Naive thymus-derived CD8-positive, alpha-beta T cell (primary cell): Measurements from ENCODE around the gene CABLES1. TPM values are rescaled to one million over a fixed set of nuclear protein-coding genes. Genes with fewer than 3 reads are reported as not detected.

Experiments
- ATAC-seq, 2 donors: fragments of 150-1000 bp; cut with Tn5 transposase in 1 of 2; sonication (Bioruptor Pico), chemical (Tn5 transposase) in 1 of 2; 1 replicate in 1 of 2; 2 replicates in 1 of 2; pipeline ENCODE4 v1.10.0; 2021; ENCODE audit warnings: mild to moderate bottlenecking in 2 of 2, moderate library complexity in 2 of 2
- POLR2A ChIA-PET: fragments of 350-600 bp; sonication (Branson Sonifier 250); formaldehyde crosslinking; loops from one replicate; lab custom pipeline; 2021; ENCODE audit warnings: antibody characterized with exemption; lab: Charles Lee
- DNase-seq, 10 donors: peaks; one replicate each; pipeline versions ENCODE4 v3.0.0 to v3.0.0-alpha.2; 2020 to 2022
- H3K27ac Mint-ChIP-seq, 10 donors: one replicate each; pipeline ENCODE4 v1.8.0; 2020 to 2022; ENCODE audit warnings: mild to moderate bottlenecking in 10 of 10, mixed read lengths in 10 of 10, moderate library complexity in 4 of 10, inconsistent platforms in 1 of 10
- H3K27me3 Mint-ChIP-seq, 5 donors: one replicate each; pipeline ENCODE4 v1.8.0; 2021 to 2022; ENCODE audit warnings: mixed read lengths in 5 of 5
- H3K36me3 Mint-ChIP-seq, 3 donors: one replicate each; pipeline ENCODE4 v1.8.0; 2020 to 2022; ENCODE audit warnings: mixed read lengths in 3 of 3, mild to moderate bottlenecking in 2 of 3, inconsistent platforms in 1 of 3
- H3K4me1 Mint-ChIP-seq, 4 donors: one replicate each; pipeline ENCODE4 v1.8.0; 2021 to 2022; ENCODE audit warnings: mixed read lengths in 4 of 4
- H3K4me3 Mint-ChIP-seq, 10 donors: one replicate each; pipeline ENCODE4 v1.8.0; 2020 to 2022; ENCODE audit warnings: mild to moderate bottlenecking in 10 of 10, mixed read lengths in 10 of 10, moderate library complexity in 6 of 10, inconsistent platforms in 1 of 10
- H3K9me3 Mint-ChIP-seq, 9 donors: one replicate each; pipeline ENCODE4 v1.8.0; 2020 to 2022; ENCODE audit warnings: mixed read lengths in 9 of 9, mild to moderate bottlenecking in 3 of 9, inconsistent platforms in 1 of 9, moderate library complexity in 1 of 9
- polyA plus RNA-seq, 3 donors: library from polyadenylated mRNA; unstranded; fragments of 300-500 nt; fragmentation: Illumina TruSeq; gene quantifications; one replicate each; pipeline ENCODE4 v1.2.3, GENCODE V29; 2021
- total RNA-seq, 8 experiments: library from RNA in 2 of 8; stranded (reverse) in 2 of 8; gene quantifications; one replicate each; pipeline ENCODE4 v1.2.3 and lab custom pipeline; 2021 to 2026

The CABLES1 gene
- total and polyA plus RNA-seq, 5 experiments from 2014 or later, result 0.82 to 0.99 TPM; not detected in 3

DNA sequence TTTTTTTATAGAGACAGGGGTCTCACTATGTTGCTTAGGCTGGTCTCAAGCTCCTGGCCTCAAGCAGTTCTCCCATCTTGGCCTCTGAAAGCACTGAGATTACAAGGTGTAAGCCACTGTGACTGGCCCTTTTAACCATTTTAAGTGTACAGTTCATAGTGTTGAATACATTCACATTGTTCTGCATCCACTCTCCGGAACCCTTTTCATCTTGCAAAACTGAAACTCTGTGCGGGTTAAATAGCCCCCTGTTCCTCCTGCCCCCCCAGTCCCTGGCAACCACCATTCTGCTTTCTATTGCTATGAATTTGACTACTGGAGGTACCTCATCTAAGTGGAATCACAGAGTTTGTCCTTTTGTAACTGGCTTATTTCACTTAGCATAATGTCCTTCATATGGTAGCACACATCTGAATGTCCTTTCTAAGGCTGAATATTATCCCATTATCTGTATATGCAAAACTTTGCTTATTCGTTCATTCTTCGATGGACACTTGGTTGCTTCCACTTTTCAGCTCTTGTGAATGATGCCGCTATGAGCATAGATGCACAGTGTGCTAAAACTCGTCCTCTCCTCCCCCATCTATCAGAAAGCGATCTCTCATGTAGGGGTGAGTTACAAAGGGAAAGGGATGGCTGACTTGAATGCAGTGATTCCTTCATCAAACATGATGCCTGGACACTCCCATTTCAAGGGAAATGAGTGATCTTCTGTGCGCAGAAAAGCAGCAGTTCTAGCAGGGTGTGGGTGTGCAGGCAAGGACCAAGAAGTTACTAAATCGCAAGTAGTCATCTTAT is 30.2 kb downstream of the CABLES1 start:
- H3K27ac Mint-ChIP-seq, result no peak overlapping the region
- POLR2A ChIA-PET, result no interaction called here
- H3K4me1 Mint-ChIP-seq, result peaks cover 0 to 2% (median 0%) of the 10 kb centered on the region in 4 donors

DNA sequence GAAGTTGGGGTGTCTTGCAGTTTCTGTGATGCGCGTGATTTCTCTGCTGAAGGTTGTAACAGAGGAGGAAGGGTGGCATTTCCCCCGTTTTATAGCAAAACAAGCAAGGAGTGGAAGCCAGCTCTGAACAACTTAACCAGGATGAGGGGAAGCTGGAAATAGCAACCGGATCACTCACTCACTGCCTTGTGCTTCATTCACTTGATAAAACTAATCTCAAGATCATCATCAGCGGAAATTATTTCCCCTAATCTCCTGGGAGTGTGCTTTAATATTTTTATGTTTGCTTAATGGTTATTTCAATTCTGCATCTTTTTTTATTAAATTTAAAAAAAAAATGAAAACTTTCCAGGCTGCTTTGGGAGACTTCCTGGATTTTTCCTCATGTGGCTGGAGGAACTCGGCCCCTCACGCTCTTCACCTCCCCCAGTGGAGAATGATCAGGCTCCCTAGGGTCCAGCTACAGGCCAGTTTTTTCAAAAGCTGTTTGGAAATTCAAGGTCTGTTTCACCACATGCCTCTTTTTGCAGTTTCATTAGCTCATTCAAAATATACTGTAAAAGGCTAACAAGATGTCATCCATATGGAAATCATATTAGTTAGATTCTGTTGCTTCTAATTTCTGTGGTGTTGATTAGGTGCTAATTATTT is 31.7 kb downstream of the CABLES1 start:
- Mint-ChIP-seq H3K4me1 (peaks cover 0 to 2% (median 0%) of the 10 kb centered on the region in 4 donors), H3K36me3 (no peaks in the 10 kb centered on the region), H3K27me3 (peaks cover 0 to 15% (median 0%) of the 10 kb centered on the region in 5 donors), H3K9me3 (no peaks in the 10 kb centered on the region), H3K4me3 (no peak overlapping the region), H3K27ac (no peak overlapping the region)
- DNase-seq (no peak), ATAC-seq (no peak)
- POLR2A ChIA-PET, result no interaction called here

More for the DNA sequence above, 30.2 kb downstream of the CABLES1 start:
- DNase-seq (no peak), ATAC-seq (no peak)
- no peak overlapping the region for H3K4me3 Mint-ChIP-seq
- H3K27me3 Mint-ChIP-seq, result peaks cover 0 to 15% (median 0%) of the 10 kb centered on the region in 5 donors
- no peaks in the 10 kb centered on the region for H3K36me3 Mint-ChIP-seq
- no peaks in the 10 kb centered on the region for H3K9me3 Mint-ChIP-seq

DNA sequence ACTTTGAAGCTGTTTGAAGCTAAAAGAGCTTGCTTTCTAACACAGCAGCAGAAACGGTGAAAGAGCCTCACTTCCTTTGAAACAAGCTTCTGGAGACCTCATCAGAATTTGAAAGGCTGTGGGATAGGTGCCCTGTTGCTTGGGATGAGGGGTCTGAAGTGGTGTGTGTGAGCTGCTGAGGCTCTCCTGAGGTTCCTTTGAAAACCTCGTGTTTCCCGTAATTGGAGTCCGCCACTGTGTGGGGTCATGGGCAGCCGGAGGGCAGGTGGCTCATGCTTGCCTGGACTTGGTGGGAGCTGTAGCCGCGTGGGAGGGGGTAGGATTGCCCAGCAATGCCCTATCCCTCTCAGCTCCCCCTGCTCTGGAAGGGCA is 34.4 kb downstream of the CABLES1 start:
- H3K27ac Mint-ChIP-seq, result no peak overlapping the region
- ATAC-seq (no peak), DNase-seq (no peak)
- H3K4me3 Mint-ChIP-seq, result no peak overlapping the region
- H3K36me3 Mint-ChIP-seq, result no peaks in the 10 kb centered on the region
- no peaks in the 10 kb centered on the region for H3K4me1 Mint-ChIP-seq
- no peaks in the 10 kb centered on the region for H3K9me3 Mint-ChIP-seq
- POLR2A ChIA-PET, result no interaction called here
- peaks cover 0 to 4% (median 1%) of the 10 kb centered on the region in 5 donors for H3K27me3 Mint-ChIP-seq

DNA sequence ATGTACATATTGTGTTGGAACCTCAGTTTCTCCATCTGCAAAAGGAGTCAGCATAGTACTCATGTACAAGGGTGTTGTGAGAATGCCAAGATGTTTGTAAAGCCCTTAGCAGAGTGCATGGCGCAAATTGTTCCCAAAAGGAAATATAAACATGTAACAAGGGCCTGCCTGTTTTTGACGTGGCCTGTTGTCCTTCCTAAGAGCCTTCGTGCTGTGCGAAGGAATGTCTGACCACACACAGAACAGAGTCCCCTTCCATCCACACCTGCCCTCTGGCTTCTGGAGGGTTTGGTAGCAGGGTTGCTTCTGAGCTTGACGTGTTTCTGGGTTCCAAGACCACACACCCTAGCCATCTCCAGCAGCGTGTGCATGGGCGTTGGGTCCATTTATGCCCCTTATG is 34.9 kb downstream of the CABLES1 start:
- no peaks in the 10 kb centered on the region for H3K36me3 Mint-ChIP-seq
- H3K27ac Mint-ChIP-seq, result no peak overlapping the region
- H3K9me3 Mint-ChIP-seq, result no peaks in the 10 kb centered on the region
- DNase-seq (no peak), ATAC-seq (no peak)
- peaks cover 0 to 4% (median 1%) of the 10 kb centered on the region in 5 donors for H3K27me3 Mint-ChIP-seq
- H3K4me1 Mint-ChIP-seq, result no peaks in the 10 kb centered on the region
- POLR2A ChIA-PET, result no interaction called here
- no peak overlapping the region for H3K4me3 Mint-ChIP-seq

DNA sequence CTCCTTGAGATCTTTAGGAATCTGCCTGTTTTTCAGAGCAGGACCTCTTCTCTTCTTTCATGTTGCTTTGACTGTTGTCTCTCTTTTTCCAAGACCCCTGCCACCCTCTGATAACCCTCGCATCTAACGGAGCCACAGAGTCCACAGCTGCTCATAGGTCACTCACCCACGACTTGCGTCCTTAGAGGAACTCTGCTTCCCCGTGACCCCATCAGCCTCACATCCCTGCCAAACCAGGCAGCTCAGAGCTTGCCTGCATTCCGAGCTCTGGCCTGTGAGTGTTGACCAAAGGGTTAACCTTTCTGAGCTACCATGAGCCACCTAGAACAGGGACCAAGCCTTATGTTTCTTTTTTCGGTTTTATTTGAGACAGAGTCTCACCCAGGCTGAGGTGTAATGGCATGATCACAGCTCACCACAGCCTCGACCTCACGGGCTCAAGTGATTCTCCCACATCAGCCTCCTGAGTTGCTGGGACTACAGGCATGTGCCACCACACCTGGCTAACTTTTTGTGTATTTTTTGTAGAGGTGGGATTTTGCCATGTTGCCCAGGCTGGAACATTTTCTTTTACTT is 36.4 kb downstream of the CABLES1 start:
- no peaks in the 10 kb centered on the region for H3K4me1 Mint-ChIP-seq
- POLR2A ChIA-PET, result interaction anchor here (0.7 kb wide), 1 partner anchor 52 kb away, joined by 3 read pairs; no protein-coding TSS in a partner anchor
- no peak overlapping the region for H3K4me3 Mint-ChIP-seq
- H3K27me3 Mint-ChIP-seq, result peaks cover 0 to 4% (median 1%) of the 10 kb centered on the region in 5 donors
- DNase-seq (no peak), ATAC-seq (no peak)
- no peaks in the 10 kb centered on the region for H3K36me3 Mint-ChIP-seq
- no peaks in the 10 kb centered on the region for H3K9me3 Mint-ChIP-seq
- no peak overlapping the region for H3K27ac Mint-ChIP-seq

DNA sequence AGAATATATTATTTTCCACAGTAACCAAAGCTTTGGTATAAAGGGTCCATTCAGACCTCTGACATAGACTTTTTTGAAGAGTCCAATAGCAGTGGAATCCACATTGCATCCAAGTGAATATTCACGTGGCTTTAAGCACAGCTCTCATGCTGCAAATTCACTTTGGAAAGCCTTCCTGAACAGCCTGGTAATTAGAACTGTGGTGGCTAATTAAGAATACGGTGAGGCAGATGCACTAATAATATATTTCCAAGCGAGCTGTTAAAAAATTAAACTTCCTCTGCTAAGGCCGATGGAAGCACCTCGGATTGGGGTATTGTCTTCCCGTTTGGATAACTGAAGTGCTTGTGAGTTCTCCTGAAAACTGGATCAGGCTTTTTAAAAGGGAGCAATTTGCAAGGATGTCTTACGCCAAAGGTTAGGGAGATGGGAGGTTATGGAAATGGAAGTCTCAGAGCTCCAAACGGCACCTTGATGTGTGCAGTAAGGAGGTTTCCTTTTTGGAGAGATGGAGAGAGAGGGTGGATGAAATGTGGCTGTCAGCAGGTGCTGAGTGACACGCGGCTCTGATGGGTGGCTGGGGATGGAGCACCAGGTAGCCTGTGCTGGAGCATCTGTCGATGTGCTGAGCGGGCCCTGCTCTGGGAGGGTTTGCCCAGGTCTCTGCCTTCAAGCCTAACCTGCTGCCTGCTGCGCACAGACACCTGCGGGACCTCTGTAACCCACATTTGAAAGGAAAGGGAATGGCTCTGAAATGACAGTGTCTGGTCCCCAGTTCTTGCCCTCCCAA is 37.5 kb downstream of the CABLES1 start:
- Mint-ChIP-seq H3K36me3 (no peaks in the 10 kb centered on the region), H3K27ac (no peak overlapping the region), H3K4me1 (no peaks in the 10 kb centered on the region), H3K4me3 (no peak overlapping the region), H3K27me3 (peaks cover 0 to 5% (median 4%) of the 10 kb centered on the region in 5 donors), H3K9me3 (no peaks in the 10 kb centered on the region)
- POLR2A ChIA-PET, result no interaction called here
- ATAC-seq (no peak), DNase-seq (no peak)

DNA sequence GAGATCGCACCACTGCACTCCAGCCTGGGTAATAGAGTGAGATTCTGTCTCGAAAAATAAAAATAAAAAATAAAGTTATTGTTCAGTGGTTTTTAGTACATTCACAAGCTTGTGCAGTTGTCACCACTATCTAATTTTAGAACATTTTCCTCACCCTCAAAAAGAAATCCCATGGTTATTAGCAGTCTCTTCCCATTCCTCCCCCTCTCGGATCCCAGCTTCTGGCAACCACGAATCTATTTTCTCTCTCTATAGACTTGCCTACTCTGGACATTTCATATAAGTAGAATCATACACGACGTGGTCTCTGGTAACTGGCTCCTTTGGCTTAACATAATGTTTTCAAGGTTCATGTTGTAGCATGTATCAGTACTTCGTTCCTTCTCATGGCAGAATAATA is 38.6 kb downstream of the CABLES1 start:
- no peak overlapping the region for H3K27ac Mint-ChIP-seq
- DNase-seq, result no peak

DNA sequence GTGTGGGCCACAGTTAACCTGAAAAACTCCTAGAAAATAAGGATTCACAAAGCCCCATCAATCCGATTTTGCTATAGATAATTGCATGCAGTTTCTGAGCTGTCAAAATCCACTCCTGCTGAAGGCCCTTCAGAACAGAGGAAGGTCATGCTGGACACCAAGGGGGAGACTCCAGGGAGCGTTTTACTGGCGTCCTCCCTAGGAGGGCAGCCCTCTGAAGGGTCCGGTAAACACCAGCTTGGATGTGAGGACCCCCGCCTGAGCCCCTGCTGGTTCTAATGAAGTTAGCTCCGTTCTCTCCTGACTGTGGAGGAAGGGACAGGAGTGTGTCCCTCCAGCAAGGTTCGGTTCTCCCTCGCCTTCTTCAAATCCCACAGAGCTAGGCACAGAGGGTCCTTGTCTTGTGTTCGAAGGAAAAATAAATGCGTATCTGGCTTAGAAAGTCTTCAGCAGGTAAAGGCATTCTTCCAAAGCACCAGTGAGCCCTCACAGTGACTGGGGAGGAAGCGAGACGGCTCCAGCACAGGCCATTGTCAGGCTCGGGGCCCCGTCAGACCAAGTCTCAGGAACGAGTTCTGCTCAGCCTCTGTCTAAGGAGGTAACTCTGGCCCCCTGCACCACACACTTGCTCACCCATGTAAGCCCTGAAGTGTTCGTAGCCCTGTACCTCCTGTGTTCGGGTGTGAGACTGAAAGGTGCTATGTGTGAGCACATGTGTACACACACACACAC is 41.6 kb downstream of the CABLES1 start:
- DNase-seq (no peak), ATAC-seq (no peak)
- Mint-ChIP-seq H3K27me3 (peaks cover 0 to 12% (median 4%) of the 10 kb centered on the region in 5 donors), H3K4me1 (peaks cover 2 to 8% (median 6%) of the 10 kb centered on the region in 4 donors), H3K4me3 (no peak overlapping the region), H3K9me3 (no peaks in the 10 kb centered on the region), H3K36me3 (no peaks in the 10 kb centered on the region), H3K27ac (no peak overlapping the region)
- POLR2A ChIA-PET, result no interaction called here

More for the DNA sequence above, 38.6 kb downstream of the CABLES1 start:
- Mint-ChIP-seq H3K27me3 (peaks cover 0 to 12% (median 4%) of the 10 kb centered on the region in 5 donors), H3K4me3 (no peak overlapping the region), H3K9me3 (no peaks in the 10 kb centered on the region), H3K36me3 (no peaks in the 10 kb centered on the region), H3K4me1 (no peaks in the 10 kb centered on the region)
- no peak for ATAC-seq
- POLR2A ChIA-PET, result no interaction called here

DNA sequence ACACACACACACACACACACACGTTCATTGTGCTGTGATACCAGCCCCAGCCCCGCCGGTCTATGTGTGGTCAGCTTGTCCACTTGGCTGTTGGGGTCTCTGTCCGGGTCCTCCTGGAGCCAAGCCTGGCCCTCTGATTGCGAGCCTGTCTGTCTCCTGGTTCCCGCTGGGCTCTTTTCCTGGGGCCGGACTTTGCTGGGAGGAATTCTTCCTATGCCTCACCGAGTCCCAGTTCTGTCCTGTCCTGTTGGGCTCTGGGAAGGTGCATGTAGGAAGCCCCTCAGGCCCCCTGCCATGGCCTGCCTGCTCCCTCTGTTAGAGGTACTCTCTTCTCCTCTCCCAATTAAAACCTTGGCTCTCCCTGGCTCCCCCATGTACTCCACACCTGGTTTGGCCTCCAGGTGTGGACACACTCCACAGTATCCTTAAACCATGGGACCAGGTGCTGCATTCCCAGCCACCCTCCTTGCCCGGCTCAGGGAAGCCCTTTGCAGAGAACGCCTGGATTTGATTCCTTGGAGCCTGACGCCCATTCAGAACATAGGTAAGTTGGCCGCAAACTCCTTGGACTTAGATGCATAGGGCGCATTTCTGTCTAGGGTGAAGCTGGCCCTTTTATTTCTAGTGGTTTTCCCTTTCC is 42.3 kb downstream of the CABLES1 start:
- peaks cover 2 to 8% (median 6%) of the 10 kb centered on the region in 4 donors for H3K4me1 Mint-ChIP-seq
- H3K9me3 Mint-ChIP-seq, result no peaks in the 10 kb centered on the region
- DNase-seq (no peak), ATAC-seq (no peak)
- peaks cover 0 to 12% (median 4%) of the 10 kb centered on the region in 5 donors for H3K27me3 Mint-ChIP-seq
- H3K27ac Mint-ChIP-seq, result peak overlapping the region in 1 of 10 donors; percentile 56
- no peaks in the 10 kb centered on the region for H3K36me3 Mint-ChIP-seq
- POLR2A ChIA-PET, result no interaction called here
- no peak overlapping the region for H3K4me3 Mint-ChIP-seq

DNA sequence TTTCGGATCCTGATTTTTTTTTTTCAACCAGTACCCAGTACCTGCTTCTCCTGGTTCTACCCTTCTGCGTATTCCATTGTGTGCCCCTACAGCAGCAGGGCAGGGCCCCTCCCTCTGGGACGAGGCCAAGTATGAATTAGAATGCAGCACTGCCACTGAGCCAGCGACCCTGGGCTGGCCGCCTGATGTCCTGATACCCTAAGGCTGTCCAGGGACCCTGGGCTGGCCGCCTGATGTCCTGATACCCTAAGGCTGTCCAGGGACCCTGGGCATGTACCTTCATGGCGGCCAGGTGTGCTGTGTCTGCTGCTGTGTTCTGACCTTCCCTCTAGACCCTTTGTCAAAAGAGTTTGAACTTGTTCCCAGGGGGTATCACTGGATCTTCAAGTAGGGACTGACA is 42.9 kb downstream of the CABLES1 start:
- POLR2A ChIA-PET, result no interaction called here
- Mint-ChIP-seq H3K4me3 (no peak overlapping the region), H3K36me3 (no peaks in the 10 kb centered on the region), H3K4me1 (peaks cover 2 to 8% (median 6%) of the 10 kb centered on the region in 4 donors), H3K27ac (no peak overlapping the region), H3K9me3 (no peaks in the 10 kb centered on the region), H3K27me3 (peaks cover 0 to 12% (median 4%) of the 10 kb centered on the region in 5 donors)
- no peak for DNase-seq
- no peak for ATAC-seq

DNA sequence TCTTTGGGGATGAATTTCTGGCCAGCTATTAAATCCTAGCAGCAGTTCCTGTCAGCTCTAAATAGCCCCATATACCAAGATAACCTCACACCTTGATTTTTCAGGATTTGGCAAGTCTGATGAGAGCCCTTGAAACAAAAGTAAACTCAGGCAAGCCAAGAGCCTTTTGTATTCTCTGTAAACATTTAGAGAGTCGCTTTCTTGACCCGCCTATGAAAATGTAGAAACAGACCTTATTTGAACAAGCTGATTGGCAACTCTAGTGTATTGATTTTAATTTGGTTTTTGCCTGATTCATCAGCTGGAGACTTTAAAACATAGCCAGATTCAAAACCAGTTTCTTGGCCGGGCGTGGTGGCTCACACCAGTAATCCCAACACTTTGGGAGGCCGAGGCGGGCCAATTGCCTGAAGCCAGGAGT is 43.4 kb downstream of the CABLES1 start:
- no peaks in the 10 kb centered on the region for H3K36me3 Mint-ChIP-seq
- DNase-seq (no peak), ATAC-seq (no peak)
- H3K9me3 Mint-ChIP-seq, result no peaks in the 10 kb centered on the region
- POLR2A ChIA-PET, result no interaction called here
- peaks cover 2 to 8% (median 6%) of the 10 kb centered on the region in 4 donors for H3K4me1 Mint-ChIP-seq
- H3K27ac Mint-ChIP-seq, result no peak overlapping the region
- H3K27me3 Mint-ChIP-seq, result peaks cover 0 to 12% (median 4%) of the 10 kb centered on the region in 5 donors
- no peak overlapping the region for H3K4me3 Mint-ChIP-seq
